H1 (cell line): ENCODE data around the gene ARHGAP23. TPM values are rescaled to one million over a fixed set of nuclear protein-coding genes. Genes with fewer than 3 reads are reported as not detected.
A peak's percentile ranks its signal among the peaks of the same experiment; 100 is the strongest.

Experiments
- CTCF ChIA-PET: fragments of 300-600 bp; sonication (Branson Sonifier 250); formaldehyde crosslinking; loops from one replicate; lab custom pipeline; 2021; ENCODE audit not compliant: partially characterized antibody; lab: Charles Lee
- POLR2A ChIA-PET: fragments of 300-600 bp; sonication (Branson Sonifier 250); formaldehyde crosslinking; loops from one replicate; lab custom pipeline; 2021; ENCODE audit warnings: inconsistent platforms; ENCODE audit not compliant: partially characterized antibody; lab: Charles Lee
- DNase-seq, 2 experiments: peaks; one replicate each; pipeline versions ENCODE4 v3.0.0 to v3.0.0-alpha.2; 2010 to 2022; ENCODE audit warnings: low spot score in 2 of 2, low read depth in 1 of 2, mixed read lengths in 1 of 2
- FAIRE-seq: peaks from 2 replicates; lab custom pipeline; 2011; peaks lifted over from hg19 to GRCh38; lab: Jason Lieb, UNC
- H2AFZ ChIP-seq: 2 replicates; pipeline ENCODE4 v1.8.1; 2012; ENCODE audit warnings: low read length, inconsistent platforms
- H2AK5ac ChIP-seq: 2 replicates; pipeline ENCODE4 v1.6.1; 2013; ENCODE audit warnings: low read depth, low read length
- H2BK120ac ChIP-seq: replicated peaks from 2 replicates; pipeline ENCODE3; 2013; ENCODE audit warnings: low read depth, low read length, inconsistent platforms
- H2BK12ac ChIP-seq: 2 replicates; pipeline ENCODE4 v1.6.1; 2013; ENCODE audit warnings: low read depth, low read length
- H2BK15ac ChIP-seq: 2 replicates; pipeline ENCODE4 v1.6.1; 2013; ENCODE audit warnings: low read length
- H2BK20ac ChIP-seq: 2 replicates; pipeline ENCODE4 v1.6.1; 2013; ENCODE audit warnings: low read length
- H2BK5ac ChIP-seq: 2 replicates; pipeline ENCODE4 v1.6.1; 2013; ENCODE audit warnings: low read depth, low read length
- H3K14ac ChIP-seq: 2 replicates; pipeline ENCODE4 v1.6.1; 2013; ENCODE audit warnings: inconsistent platforms; ENCODE audit not compliant: insufficient read length
- H3K18ac ChIP-seq: 2 replicates; pipeline ENCODE4 v1.6.1; 2013; ENCODE audit warnings: low read length; ENCODE audit errors: extremely low read depth
- H3K23ac ChIP-seq: 2 replicates; pipeline ENCODE4 v1.6.1; 2013; ENCODE audit warnings: inconsistent platforms; ENCODE audit not compliant: insufficient read length
- H3K23me2 ChIP-seq: 2 replicates; pipeline ENCODE4 v1.6.1; 2013; ENCODE audit warnings: low read depth, low read length
- H3K27ac ChIP-seq: 2 replicates; pipeline ENCODE4 v1.6.1; 2011; ENCODE audit warnings: low read depth, low read length, inconsistent platforms
- H3K27me3 ChIP-seq, 4 experiments: replicated peaks in 1 of 4; 1 replicate in 1 of 4; 2 replicates in 3 of 4; pipeline versions ENCODE4 v1.6.1 to v1.8.1; 2011 to 2013; ENCODE audit warnings: low read length in 3 of 4, mild to moderate bottlenecking in 3 of 4, inconsistent platforms in 2 of 4, mixed read lengths in 2 of 4, moderate library complexity in 1 of 4; ENCODE audit not compliant: control insufficient read depth in 3 of 4, insufficient read depth in 3 of 4; ENCODE audit errors: extremely low read depth in 1 of 4
- H3K36me3 ChIP-seq, 4 experiments: 2 replicates each; pipeline versions ENCODE4 v1.6.1 to v1.8.1; 2011 to 2013; ENCODE audit warnings: mild to moderate bottlenecking in 4 of 4, low read length in 3 of 4, moderate library complexity in 2 of 4, control low read depth in 1 of 4, inconsistent platforms in 1 of 4; ENCODE audit not compliant: insufficient read depth in 4 of 4, control insufficient read depth in 2 of 4
- H3K4ac ChIP-seq: replicated peaks from 2 replicates; pipeline ENCODE3; 2013; ENCODE audit warnings: low read length, low read depth, mixed read lengths, inconsistent platforms; ENCODE audit not compliant: insufficient read length
- H3K4me1 ChIP-seq, 4 experiments: replicated peaks in 1 of 4; 1 replicate in 1 of 4; 2 replicates in 3 of 4; pipeline versions ENCODE4 v1.6.1 to v1.8.1; 2011 to 2013; ENCODE audit warnings: low read length in 3 of 4, inconsistent platforms in 2 of 4, mixed read lengths in 1 of 4; ENCODE audit not compliant: insufficient read depth in 4 of 4, control insufficient read depth in 3 of 4
- H3K4me2 ChIP-seq, 2 experiments: 2 replicates each; pipeline versions ENCODE4 v1.6.1 to v1.8.1; 2011 to 2013; ENCODE audit warnings: low read depth in 2 of 2, low read length in 2 of 2, control low read depth in 1 of 2, inconsistent platforms in 1 of 2, mild to moderate bottlenecking in 1 of 2; ENCODE audit not compliant: insufficient read depth in 1 of 2
- H3K4me3 ChIP-seq, 4 experiments: fragments of 200-600, 300-600 bp in 1 of 4; sonication (generic), shearing (Covaris generic), sonication (Bioruptor Twin) in 1 of 4; 2 replicates each; pipeline versions ENCODE4 v1.5.1 to v1.8.1; 2011 to 2016; ENCODE audit warnings: low read length in 4 of 4, low read depth in 3 of 4, control low read depth in 2 of 4, inconsistent platforms in 2 of 4, mild to moderate bottlenecking in 2 of 4, mixed read lengths in 1 of 4, moderate library complexity in 1 of 4; ENCODE audit not compliant: insufficient read depth in 2 of 4; ENCODE audit errors: extremely low read depth in 1 of 4
- H3K56ac ChIP-seq: replicated peaks from 2 replicates; pipeline ENCODE3; 2013; ENCODE audit warnings: low read depth, mild to moderate bottlenecking, mixed read lengths, low read length, inconsistent platforms; ENCODE audit not compliant: insufficient read length
- H3K79me1 ChIP-seq: 2 replicates; pipeline ENCODE4 v1.6.1; 2013; ENCODE audit warnings: low read depth, low read length, control low read depth
- H3K79me2 ChIP-seq, 2 experiments: 2 replicates each; pipeline versions ENCODE4 v1.6.1 to v1.8.1; 2012 to 2013; ENCODE audit warnings: low read length in 2 of 2, mild to moderate bottlenecking in 2 of 2, inconsistent platforms in 1 of 2; ENCODE audit not compliant: insufficient read depth in 2 of 2, control insufficient read depth in 1 of 2
- H3K9ac ChIP-seq, 4 experiments: replicated peaks in 1 of 4; 1 replicate in 1 of 4; 2 replicates in 3 of 4; pipeline versions ENCODE4 v1.6.1 to v1.8.1; 2011 to 2013; ENCODE audit warnings: low read depth in 3 of 4, low read length in 3 of 4, control low read depth in 2 of 4, mild to moderate bottlenecking in 2 of 4, moderate library complexity in 2 of 4, inconsistent platforms in 1 of 4; ENCODE audit errors: extremely low read depth in 1 of 4
- H3K9me3 ChIP-seq, 2 experiments: 2 replicates each; pipeline versions ENCODE4 v1.6.1 to v1.8.1; 2012 to 2013; ENCODE audit warnings: mild to moderate bottlenecking in 2 of 2, moderate library complexity in 2 of 2, control low read depth in 1 of 2, inconsistent platforms in 1 of 2, low read depth in 1 of 2, low read length in 1 of 2, mixed read lengths in 1 of 2; ENCODE audit not compliant: insufficient read depth in 2 of 2
- H4K20me1 ChIP-seq, 2 experiments: replicated peaks in 1 of 2; 2 replicates each; pipeline versions ENCODE3 to v1.8.1; 2011 to 2013; ENCODE audit warnings: inconsistent platforms in 2 of 2, low read length in 2 of 2, mild to moderate bottlenecking in 1 of 2; ENCODE audit not compliant: insufficient read depth in 2 of 2, control insufficient read depth in 1 of 2
- H4K5ac ChIP-seq: 2 replicates; pipeline ENCODE4 v1.6.1; 2013; ENCODE audit warnings: low read length, low read depth, mixed read lengths, inconsistent platforms; ENCODE audit not compliant: insufficient read length
- H4K8ac ChIP-seq: 2 replicates; pipeline ENCODE4 v1.8.0; 2013; ENCODE audit warnings: mild to moderate bottlenecking, moderate library complexity, low read length, inconsistent platforms; ENCODE audit not compliant: insufficient read depth; ENCODE audit errors: extremely low read depth
- H4K91ac ChIP-seq: replicated peaks from 2 replicates; pipeline ENCODE3; 2013; ENCODE audit warnings: low read length, mixed read lengths, inconsistent platforms; ENCODE audit not compliant: insufficient read length
- CTCF ChIP-seq, 3 experiments: IDR thresholded peaks; 1 replicate in 2 of 3; 2 replicates in 1 of 3; pipeline versions ENCODE4 v1.5.1 to v1.6.1; 2011; ENCODE audit warnings: low read length in 3 of 3, mild to moderate bottlenecking in 3 of 3, inconsistent platforms in 2 of 3, low read depth in 1 of 3, moderate library complexity in 1 of 3; ENCODE audit not compliant: insufficient read depth in 1 of 3; ENCODE audit errors: control extremely low read depth in 1 of 3
- HDAC2 ChIP-seq, 2 experiments: fragments of 300-600 bp in 1 of 2; sonication (generic) in 1 of 2; IDR thresholded peaks; 2 replicates each; pipeline ENCODE4 v1.6.1; 2011 to 2012; ENCODE audit warnings: low read depth in 2 of 2, low read length in 2 of 2, mild to moderate bottlenecking in 2 of 2, moderate library complexity in 2 of 2, borderline replicate concordance in 1 of 2, inconsistent platforms in 1 of 2
- JUND ChIP-seq: IDR thresholded peaks from 2 replicates; pipeline ENCODE4 v1.6.1; 2011; ENCODE audit warnings: mild to moderate bottlenecking, improper control_type of control experiment, low read length
- NANOG ChIP-seq: IDR thresholded peaks from 2 replicates; pipeline ENCODE4 v1.6.1; 2011; ENCODE audit warnings: low read length, low read depth, mild to moderate bottlenecking, inconsistent platforms; ENCODE audit not compliant: insufficient read depth, poor library complexity, severe bottlenecking
- POLR2AphosphoS5 ChIP-seq: IDR thresholded peaks from 2 replicates; pipeline ENCODE4 v1.6.1; 2011; ENCODE audit warnings: low read depth, low read length
- RAD21 ChIP-seq, 2 experiments: IDR thresholded peaks in 1 of 2; conservative IDR thresholded peaks in 1 of 2; 2 replicates each; pipeline ENCODE4 v1.6.1; 2011; ENCODE audit warnings: low read depth in 2 of 2, low read length in 2 of 2, improper control_type of control experiment in 1 of 2, inconsistent platforms in 1 of 2, mild to moderate bottlenecking in 1 of 2, moderate library complexity in 1 of 2
- WGBS, 2 experiments: shearing (Covaris generic) in 1 of 2; methylation state at CpG; one replicate each; pipeline versions ENCODE4 v1.1.6 to v1.1.7; 2013 to 2015; ENCODE audit warnings: low lambda C conversion rate in 2 of 2, mixed read lengths in 2 of 2, inconsistent platforms in 1 of 2, low coverage in 1 of 2, missing lambda C conversion rate in 1 of 2; ENCODE audit not compliant: insufficient replicate concordance in 2 of 2, insufficient coverage in 1 of 2, insufficient read length in 1 of 2; ENCODE audit errors: extremely low coverage in 1 of 2, missing lambda C conversion rate in 1 of 2; 5-methylcytosine and 5-hydroxymethylcytosine counted together
- polyA plus RNA-seq, 7 experiments: library from polyadenylated mRNA; depleted of rRNA in 3 of 7; stranded (reverse) in 5 of 7; unstranded in 2 of 7; fragments of >200 nt in 5 of 7; fragments of 200-250 nt in 2 of 7; gene quantifications; 1 replicate in 5 of 7; 2 replicates in 1 of 7; 4 replicates in 1 of 7; pipeline versions ENCODE4 v1.2.1 to v1.2.3, GENCODE V29; 2011 to 2013; ENCODE audit warnings: missing spikeins in 2 of 7, mixed read lengths in 2 of 7
- total RNA-seq: library from RNA; stranded (reverse); fragmentation: NEBNext Ultra II Directional; extraction: Animal tissue kit (Norgen Biotek cat#: 25700); gene quantifications from 2 replicates; pipeline ENCODE4 v1.2.1, GENCODE V29; 2021

ARHGAP23 gene
- total and polyA plus RNA-seq, 2 of the 8 experiments (the other 6 are each of a cell fraction or from before 2014, with no cell fraction given) = 16.3 to 107 TPM

DNA sequence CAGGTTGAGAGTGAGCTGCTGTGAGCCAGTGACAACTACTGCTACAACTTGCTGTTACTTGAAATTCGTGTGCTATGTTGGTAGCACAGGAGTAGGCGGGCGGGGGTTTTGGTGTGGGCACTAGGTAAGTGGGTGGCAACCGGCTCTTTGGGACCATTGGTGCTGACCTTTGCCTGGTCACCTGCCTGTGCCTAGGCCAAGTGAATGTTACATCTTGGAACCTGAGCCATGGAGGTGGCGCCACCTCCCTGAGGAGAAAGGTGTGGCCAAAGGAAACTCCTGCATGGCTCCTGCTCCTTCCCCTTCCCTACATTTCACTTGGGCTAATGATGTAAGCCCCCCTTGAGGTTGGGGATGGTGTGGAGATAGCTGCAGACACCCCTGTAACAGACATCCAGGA, 25.4 kb upstream of the ARHGAP23 start:
- H3K9ac ChIP-seq = no peak overlapping the region
- H2BK5ac ChIP-seq = 0 out of 2 replicates have a peak overlapping the region, but pooled peaks have one; percentile 8
- H2AK5ac ChIP-seq = no peak overlapping the region
- H4K20me1 ChIP-seq = no peaks in the 10 kb centered on the region
- no peaks in the 10 kb centered on the region for H3K9me3 ChIP-seq
- H2BK12ac ChIP-seq = 0 out of 2 replicates have a peak overlapping the region, but pooled peaks have one; percentile 10
- ChIA-PET POLR2A (interaction anchor here (1.1 to 8.2 kb wide), 7 partner anchors 8 to 59 kb away, joined by 3 to 77 read pairs (median 4); no protein-coding TSS in a partner anchor), CTCF (interaction anchor here (0.8 to 6.4 kb wide), 20 partner anchors 9 to 89 kb away, joined by 3 to 45 read pairs (median 5); partner anchors contain the start of gene GPR179)
- no peak overlapping the region for H2BK120ac ChIP-seq
- H2AFZ ChIP-seq = no peak overlapping the region
- H3K27me3 ChIP-seq = no peaks in the 10 kb centered on the region
- H3K23me2 ChIP-seq = no peaks in the 10 kb centered on the region; the same call in 1 of the 2 replicates
- no peak overlapping the region for H4K8ac ChIP-seq
- H3K36me3 ChIP-seq = peaks cover 0 to 22% (median 7%) of the 10 kb centered on the region in 4 experiments; a peak in 4 of 8 replicates
- no peak overlapping the region for H3K23ac ChIP-seq
- H3K4ac ChIP-seq = no peak overlapping the region
- no peak for FAIRE-seq
- no peak overlapping the region; a peak in 1 of 4 replicates for H3K4me2 ChIP-seq
- H3K14ac ChIP-seq = no peak overlapping the region
- no peak overlapping the region for H2BK15ac ChIP-seq
- no peak overlapping the region for H3K4me3 ChIP-seq
- H3K79me2 ChIP-seq = no peaks in the 10 kb centered on the region
- no peak overlapping the region for H3K56ac ChIP-seq
- no peak overlapping the region for H3K18ac ChIP-seq
- WGBS, 2 experiments = 87% methylated on average over 5 of the region's 5 CpGs; no CpG with 5 or more reads in 1 of the 2 experiments
- no peak overlapping the region for H3K27ac ChIP-seq
- H3K79me1 ChIP-seq = no peaks in the 10 kb centered on the region
- H4K91ac ChIP-seq = no peak overlapping the region
- H3K4me1 ChIP-seq = peaks cover 13 to 27% (median 19%) of the 10 kb centered on the region in 4 experiments
- H2BK20ac ChIP-seq = no peak overlapping the region; the same call in 1 of the 2 replicates
- no peak for DNase-seq
- H4K5ac ChIP-seq = no peak overlapping the region
- TF ChIP-seq HDAC2 (IDR thresholded peaks at IDR 0.05; ENCODE audit: borderline replicate concordance in 1 of 2, low read depth in 2 of 2, low read length in 2 of 2) (no peak), JUND (no peak), NANOG (no peak), POLR2AphosphoS5 (no peak), CTCF (IDR thresholded peaks at IDR 0.05; ENCODE audit: control extremely low read depth in 1 of 3, insufficient read depth in 1 of 3, low read depth in 1 of 3, low read length in 3 of 3) (peak; percentile 54 to 72 (median 66)), RAD21 (IDR thresholded peaks at IDR 0.05 in 1 of 2, conservative IDR thresholded peaks at IDR 0.05 in 1 of 2; ENCODE audit: low read depth in 2 of 2, low read length in 2 of 2) (peak; percentile 48 to 55)
